NCI-H1048 (cell line): Measurements from ENCODE around the gene MTRF1L.
"Not testable (repeated sequence)": the region's sequence is repeated elsewhere in the genome, so short reads cannot be mapped to it uniquely, and the experiment has no call there.

Experiments
- DNase-seq: peaks from one replicate; lab custom pipeline; 2025; lab: John Stamatoyannopoulos, UW

MTRF1L gene

GRCh38 chr6:152969688-152970418, 32.7 kb downstream of the MTRF1L start:
- DNase-seq, result no peak

DNA sequence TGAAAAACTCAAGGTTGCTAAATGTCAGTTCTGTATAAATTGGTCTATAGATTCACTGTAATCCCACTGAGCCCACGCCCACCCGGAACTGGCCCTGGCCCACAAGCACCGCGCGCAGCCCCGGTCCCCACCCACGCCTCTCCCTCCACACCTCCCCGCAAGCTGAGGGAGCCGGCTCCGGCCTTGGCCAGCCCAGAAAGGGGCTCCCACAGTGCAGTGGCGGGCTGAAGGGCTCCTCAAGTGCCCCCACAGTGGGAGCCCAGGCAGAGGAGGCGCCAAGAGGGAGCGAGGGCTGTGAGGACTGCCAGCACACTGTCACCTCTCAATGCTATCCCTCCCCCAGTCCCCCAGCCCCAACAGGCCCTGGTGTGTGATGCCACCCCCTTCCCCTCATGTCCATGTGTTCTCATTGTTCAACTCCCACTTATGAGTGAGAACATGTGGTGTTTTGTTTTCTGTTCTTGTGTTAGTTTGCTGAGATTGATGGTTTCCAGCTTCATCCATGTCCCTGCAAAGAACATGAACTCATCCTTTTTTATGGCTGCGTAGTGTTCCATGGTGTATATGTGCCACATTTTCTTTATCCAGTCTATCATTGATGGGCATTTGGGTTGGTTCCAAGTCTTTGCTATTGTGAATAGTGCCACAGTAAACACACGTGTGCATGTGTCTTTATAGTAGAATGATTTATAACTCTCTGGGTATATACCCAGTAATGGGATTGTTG, 36.2 kb downstream of the MTRF1L start:
- DNase-seq, result not testable (repeated sequence)

DNA sequence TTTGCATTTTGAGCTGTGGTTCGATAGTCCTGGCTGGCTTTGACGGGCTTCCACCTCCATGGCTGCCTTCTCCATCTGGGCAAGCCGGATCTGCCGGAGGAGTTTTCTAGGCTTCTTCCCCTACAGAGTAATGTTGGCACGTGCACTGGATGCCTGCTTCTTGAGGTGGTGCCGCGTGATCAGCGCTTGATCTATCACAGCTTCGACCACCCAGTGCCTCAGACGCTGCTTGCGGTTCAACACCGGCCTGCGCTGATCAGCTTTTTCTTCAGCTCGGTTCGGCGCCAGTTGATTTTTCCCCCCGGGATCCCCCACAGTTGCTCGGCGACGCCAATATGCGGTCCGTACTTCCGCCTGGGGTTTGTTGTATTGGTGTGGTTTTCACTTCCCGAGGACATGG, 43.2 kb downstream of the MTRF1L start:
- no peak for DNase-seq

DNA sequence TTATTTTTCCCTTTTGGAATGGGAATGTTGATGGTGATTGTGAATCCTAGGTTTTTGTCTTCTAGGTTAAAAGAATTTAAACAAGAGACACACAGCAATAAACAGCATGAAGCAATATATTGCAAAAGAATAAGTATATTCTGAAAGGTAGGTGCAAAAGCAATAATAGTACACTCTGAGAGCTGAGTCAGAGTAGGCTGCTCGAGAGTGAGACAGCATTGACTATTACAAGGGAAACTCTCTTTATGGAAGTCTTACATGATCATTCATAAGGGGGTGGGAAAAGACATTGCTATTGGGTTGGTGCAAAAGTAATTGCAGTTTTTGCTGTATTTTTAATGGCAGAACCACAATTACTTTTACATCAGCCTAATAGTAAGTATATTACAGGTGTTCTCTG, 44.7 kb downstream of the MTRF1L start:
- DNase-seq, result no peak

DNA sequence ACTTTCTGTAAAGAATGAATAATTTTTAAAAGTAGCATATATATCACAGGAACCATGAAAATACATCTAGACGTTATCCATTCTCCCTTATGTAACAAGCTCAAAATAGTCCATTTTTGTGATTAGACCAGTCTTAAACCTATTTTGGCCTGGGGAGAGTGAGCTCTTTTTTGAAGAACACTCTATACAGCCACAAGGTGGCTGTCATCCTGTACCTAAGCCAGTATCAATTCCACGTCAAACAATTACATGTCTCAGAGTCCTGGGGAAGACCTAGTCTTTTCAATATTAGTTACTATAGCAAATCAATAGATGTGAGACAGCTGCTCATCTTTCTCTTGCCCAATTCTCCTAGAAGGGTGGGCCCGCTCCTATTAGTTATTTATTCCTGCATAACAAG, 48.1 kb downstream of the MTRF1L start:
- no peak for DNase-seq

DNA sequence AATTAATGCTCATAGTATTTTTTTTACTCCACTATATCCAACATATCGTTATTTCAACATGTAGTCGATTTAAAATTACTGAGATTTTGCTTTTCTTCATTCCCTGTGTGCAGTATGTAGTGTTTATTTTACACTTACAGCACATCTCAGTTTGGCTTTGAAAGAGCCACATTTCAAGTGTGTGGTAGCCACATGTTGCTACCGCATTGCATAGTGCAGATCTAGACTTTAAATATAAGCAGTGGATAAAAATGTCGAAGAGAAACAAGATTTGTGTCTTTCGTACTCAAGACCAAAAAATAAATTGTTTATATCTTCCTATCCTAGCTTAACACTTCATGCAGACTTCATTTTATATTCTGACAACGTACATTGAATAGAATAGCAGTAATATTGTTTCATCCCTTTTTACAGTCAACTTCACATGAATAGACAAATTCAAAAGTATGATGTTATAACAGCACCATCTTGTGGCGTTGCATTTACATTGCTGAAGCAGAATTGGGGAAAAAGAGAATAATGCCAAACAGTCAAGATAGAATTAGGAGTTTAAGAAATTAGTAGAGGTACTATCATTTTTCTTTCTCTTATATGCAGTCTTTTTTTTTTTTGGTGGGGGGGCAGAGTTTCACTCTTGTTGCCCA, 49.5 kb downstream of the MTRF1L start:
- DNase-seq, result peak; percentile 10

DNA sequence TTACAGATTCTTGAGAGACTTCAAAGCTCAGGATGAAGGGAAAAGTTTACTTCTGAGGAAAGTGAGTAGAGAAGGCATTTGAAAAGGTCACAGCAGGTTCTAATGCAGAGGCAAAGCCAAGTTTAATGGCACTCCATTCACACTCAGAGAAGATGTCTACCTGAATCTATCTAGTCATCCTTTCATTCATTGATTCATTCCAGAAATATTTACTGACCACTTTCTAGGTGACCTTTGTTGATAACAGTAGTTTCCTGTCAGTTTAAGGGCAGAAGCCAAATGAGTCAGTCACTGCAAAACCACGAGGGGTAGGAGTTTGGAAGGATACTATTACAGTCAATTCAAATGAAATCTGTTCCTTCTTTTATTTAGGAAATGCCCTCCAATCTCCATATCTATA, 50.5 kb downstream of the MTRF1L start:
- no peak for DNase-seq

DNA sequence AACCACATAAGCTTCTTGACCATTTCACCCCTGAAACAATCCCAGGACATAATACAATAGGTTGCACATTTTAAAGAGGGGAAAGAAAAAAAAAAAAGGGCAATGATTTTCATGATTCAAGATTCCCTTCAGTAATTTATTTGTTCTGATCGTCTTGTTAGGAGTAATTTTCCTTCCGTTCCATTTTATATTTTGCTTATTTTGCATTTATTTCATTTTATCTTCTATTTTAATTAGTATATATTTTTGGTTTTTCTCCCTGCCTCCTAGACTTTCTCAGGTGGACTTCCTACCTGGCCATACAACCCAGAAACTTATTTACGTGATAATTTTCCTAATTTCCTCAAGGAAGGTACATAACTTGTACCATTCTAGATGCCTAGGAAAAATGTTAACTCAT, 52.3 kb downstream of the MTRF1L start:
- DNase-seq, result no peak

DNA sequence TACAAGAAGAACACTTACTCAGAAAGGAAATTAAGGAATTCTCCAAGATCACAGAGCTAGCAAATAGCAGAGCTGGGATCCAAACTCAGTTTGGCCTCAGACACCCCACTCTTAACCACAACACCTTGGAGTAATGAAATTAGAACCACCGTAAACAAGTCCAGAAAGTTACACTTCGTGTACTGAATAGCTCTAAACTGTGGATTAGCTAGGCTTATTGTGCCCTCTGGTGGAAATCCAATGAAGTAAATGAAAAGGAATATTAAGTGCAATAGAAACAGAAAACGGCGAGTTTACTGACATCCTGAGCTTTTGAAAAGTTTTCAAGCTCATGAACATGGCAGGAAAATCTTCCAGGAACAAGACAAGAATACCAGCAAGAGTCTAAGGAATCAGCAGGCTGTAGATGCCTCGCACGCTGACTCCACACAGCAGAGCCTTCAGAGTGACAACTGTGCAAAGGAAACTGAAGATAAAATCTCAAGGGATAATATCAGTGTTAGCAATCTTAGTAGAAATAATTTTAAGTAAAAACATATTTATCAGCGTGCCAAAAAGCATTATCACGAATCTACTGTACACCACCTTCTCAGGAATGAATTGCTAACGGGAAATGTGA, 54.2 kb downstream of the MTRF1L start:
- no peak for DNase-seq

DNA sequence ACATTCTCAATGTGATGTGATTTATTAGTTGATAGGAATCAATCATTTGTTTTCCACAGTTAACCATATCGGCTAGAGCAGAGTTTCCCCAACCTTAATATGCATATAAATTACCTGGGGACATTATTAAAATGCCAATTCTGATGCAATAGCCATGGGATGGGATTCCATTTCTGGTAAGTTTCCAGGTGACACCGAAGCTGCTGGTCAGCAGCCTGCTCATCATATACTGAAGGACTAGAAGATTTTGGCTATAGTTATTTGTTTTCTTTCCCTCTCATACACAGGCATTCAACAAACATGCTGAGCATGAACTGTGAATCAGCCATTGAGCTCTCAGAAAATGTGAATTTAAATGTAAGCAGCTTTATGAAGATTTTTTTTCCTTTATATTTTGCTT, 55.5 kb downstream of the MTRF1L start:
- DNase-seq, result no peak

- no peak for DNase-seq
These were observed 56.0 kb downstream of the MTRF1L start for GRCh38 chr6:152946484-152946883.

DNA sequence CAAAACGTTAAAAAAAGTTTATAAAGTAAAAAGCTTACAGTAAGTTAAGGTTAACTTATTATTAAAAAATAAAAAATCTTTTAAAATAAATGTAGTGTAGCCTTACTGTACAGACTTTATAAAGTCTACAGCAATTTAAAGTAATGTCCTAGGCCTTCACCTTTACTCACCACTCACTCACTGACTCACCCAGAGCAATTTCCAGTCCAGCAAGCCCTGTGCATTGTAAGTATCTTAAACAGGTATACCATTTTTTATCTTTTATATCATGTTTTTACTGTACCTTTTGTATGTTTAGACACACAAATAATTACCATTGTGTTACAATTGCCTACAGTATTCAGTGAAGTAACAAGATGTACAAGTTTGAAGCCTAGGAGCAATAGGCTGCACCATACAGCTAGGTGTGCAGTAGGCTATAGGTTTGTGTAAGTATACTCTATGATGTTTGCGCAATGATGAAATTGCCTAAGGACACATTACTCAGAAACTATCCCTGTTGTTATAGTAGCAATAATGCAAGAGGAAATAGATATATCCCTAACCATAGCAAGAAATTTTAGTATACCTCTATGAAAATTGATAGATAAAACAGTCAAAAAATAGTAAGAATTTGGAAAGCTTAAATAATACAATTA, 59.1 kb downstream of the MTRF1L start:
- DNase-seq, result no peak

GRCh38 chr6:152942319-152942869, 60.1 kb downstream of the MTRF1L start:
- no peak for DNase-seq

GRCh38 chr6:152941746-152942145, 60.8 kb downstream of the MTRF1L start:
- DNase-seq, result no peak
